HepG2 (cell line): ENCODE results near the gene MYL6. TPM values are rescaled to one million over a fixed set of nuclear protein-coding genes. Genes with fewer than 3 reads are reported as not detected.

Experiments used
- ARID2 ChIP-seq: sonication (generic); formaldehyde crosslinking; IDR thresholded peaks from 2 replicates; pipeline ENCODE4 v1.8.1; 2022; ENCODE audit warnings: mild to moderate bottlenecking, missing genetic modification reagents, borderline replicate concordance
- ELF3 ChIP-seq: IDR thresholded peaks from 2 replicates; pipeline ENCODE4 v1.6.1; 2016; ENCODE audit warnings: missing genetic modification reagents, missing compliant biosample characterization
- EP300 ChIP-seq, 3 experiments: sonication (generic) in 1 of 3; formaldehyde crosslinking in 1 of 3; IDR thresholded peaks; 2 replicates each; pipeline versions ENCODE4 v1.5.1 to v1.6.1; 2011 to 2020; ENCODE audit warnings: low read depth in 2 of 3, low read length in 2 of 3, borderline replicate concordance in 1 of 3, improper control_type of control experiment in 1 of 3, mild to moderate bottlenecking in 1 of 3, missing genetic modification reagents in 1 of 3, moderate library complexity in 1 of 3
- EZH2 ChIP-seq: conservative IDR thresholded peaks from 2 replicates; pipeline ENCODE4 v1.6.1; 2012; ENCODE audit warnings: mild to moderate bottlenecking, low read depth, low read length, moderate library complexity
- FOXK1 ChIP-seq: sonication (generic); formaldehyde crosslinking; IDR thresholded peaks from 2 replicates; pipeline ENCODE4 v1.4.0; 2020; ENCODE audit warnings: low read depth, missing genetic modification reagents, borderline replicate concordance
- GABPB1 ChIP-seq: IDR thresholded peaks from 2 replicates; pipeline ENCODE4 v1.6.1; 2016; ENCODE audit warnings: mild to moderate bottlenecking, missing genetic modification reagents, moderate library complexity, missing compliant biosample characterization
- HDAC6 ChIP-seq: fragments of 200-600 bp; sonication (generic); IDR thresholded peaks from 2 replicates; pipeline ENCODE4 v1.7.0; 2017; ENCODE audit warnings: mild to moderate bottlenecking, antibody characterized with exemption, low read length, low read depth
- HMG20A ChIP-seq: IDR thresholded peaks from 2 replicates; pipeline ENCODE4 v1.6.1; 2016; ENCODE audit warnings: borderline replicate concordance
- HOXA3 ChIP-seq: sonication (generic); formaldehyde crosslinking; IDR thresholded peaks from 2 replicates; pipeline ENCODE4 v1.5.0; 2020; ENCODE audit warnings: missing genetic modification reagents
- MIXL1 ChIP-seq: IDR thresholded peaks from 2 replicates; pipeline ENCODE4 v1.6.1; 2016
- NFYB ChIP-seq: sonication (generic); formaldehyde crosslinking; IDR thresholded peaks from 2 replicates; pipeline ENCODE4 v1.4.0; 2020; ENCODE audit warnings: missing genetic modification reagents
- PLRG1 ChIP-seq: fragments of 450-650 bp; conservative IDR thresholded peaks from 2 replicates; pipeline ENCODE4 v1.6.1; 2016
- SYNCRIP ChIP-seq: fragments of 200-400 bp; formaldehyde crosslinking; IDR thresholded peaks from 2 replicates; pipeline ENCODE4 v1.6.1; 2018; ENCODE audit warnings: mild to moderate bottlenecking, low read depth, low read length; ENCODE audit not compliant: insufficient read depth
- TAF1 ChIP-seq: sonication (generic); formaldehyde crosslinking; IDR thresholded peaks from 2 replicates; pipeline ENCODE4 v1.4.0; 2020; ENCODE audit warnings: missing genetic modification reagents
- ZFY ChIP-seq: sonication (generic); formaldehyde crosslinking; IDR thresholded peaks from 2 replicates; pipeline ENCODE4 v1.4.0; 2020; ENCODE audit warnings: missing genetic modification reagents
- ZMAT3 ChIP-seq: sonication (generic); formaldehyde crosslinking; conservative IDR thresholded peaks from 2 replicates; pipeline ENCODE4 v1.7.0; 2021; ENCODE audit warnings: missing genetic modification reagents
- ZNF124 ChIP-seq: sonication (generic); formaldehyde crosslinking; IDR thresholded peaks from 2 replicates; pipeline ENCODE4 v1.4.0; 2020; ENCODE audit warnings: missing genetic modification reagents
- ZNF232 ChIP-seq: sonication (generic); formaldehyde crosslinking; IDR thresholded peaks from 2 replicates; pipeline ENCODE4 v1.4.0; 2020; ENCODE audit warnings: missing genetic modification reagents, borderline replicate concordance
- ZNF24 ChIP-seq: fragments of 450-650 bp; IDR thresholded peaks from 2 replicates; pipeline ENCODE4 v1.6.1; 2017; ENCODE audit warnings: antibody characterized with exemption, mild to moderate bottlenecking
- ZNF619 ChIP-seq: sonication (generic); formaldehyde crosslinking; IDR thresholded peaks from 2 replicates; pipeline ENCODE4 v1.4.0; 2020; ENCODE audit warnings: mild to moderate bottlenecking, missing genetic modification reagents
- ZNF747 ChIP-seq: sonication (generic); formaldehyde crosslinking; IDR thresholded peaks from 2 replicates; pipeline ENCODE4 v1.8.1; 2023; ENCODE audit warnings: missing genetic modification reagents, mild to moderate bottlenecking, borderline replicate concordance
- polyA plus RNA-seq, 8 experiments: library from polyadenylated mRNA; depleted of rRNA in 3 of 8; stranded (reverse) in 7 of 8; unstranded in 1 of 8; fragments of >200 nt; fragmentation: Illumina TruSeq in 4 of 8; extraction: Trizol in 4 of 8; gene quantifications; 2 replicates each; pipeline versions ENCODE4 v1.2.1 to v1.2.3, GENCODE V29; 2011 to 2016; ENCODE audit warnings: low read depth in 4 of 8, missing spikeins in 1 of 8, mixed read lengths in 1 of 8; ENCODE audit not compliant: insufficient read depth in 1 of 8
- total RNA-seq, 5 experiments: library from RNA; depleted of rRNA; stranded (reverse); fragments of >200 nt; fragmentation: Illumina TruSeq; extraction: Trizol; gene quantifications; 2 replicates each; pipeline ENCODE4 v1.2.3, GENCODE V29; 2016; ENCODE audit warnings: low read depth in 1 of 5
- TF ChIP-seq, protein P1 (sequence below): sonication (generic); formaldehyde crosslinking; IDR thresholded peaks from 2 replicates; pipeline ENCODE4 v1.4.0; 2020; ENCODE audit warnings: missing genetic modification reagents
- TF ChIP-seq, protein P2 (sequence below), 2 experiments: fragments of 450-650 bp in 1 of 2; sonication (generic) in 1 of 2; formaldehyde crosslinking; IDR thresholded peaks; 2 replicates each; pipeline versions ENCODE4 v1.5.0 to v1.8.0; 2020 to 2022; ENCODE audit warnings: mild to moderate bottlenecking in 1 of 2, missing genetic modification reagents in 1 of 2
- TF ChIP-seq, protein P3 (sequence below): IDR thresholded peaks from 2 replicates; pipeline ENCODE4 v1.6.1; 2016; ENCODE audit warnings: missing genetic modification reagents, missing compliant biosample characterization
- TF ChIP-seq, protein P4 (sequence below): sonication (generic); formaldehyde crosslinking; IDR thresholded peaks from 2 replicates; pipeline ENCODE4 v1.4.0; 2020; ENCODE audit warnings: missing genetic modification reagents

Gene MYL6
- total and polyA plus RNA-seq, 2 of the 13 experiments (the other 11 are each of a cell fraction or from before 2014, with no cell fraction given), result 1,127 to 1,192 TPM

GRCh38 chr12:56152132-56152755 lies 5.9 kb upstream of the MYL6 start, which contains the start of gene MYL6B (continued):
- peak; percentile 29 to 30; a peak in 2 of 4 replicates for TF ChIP-seq EP300 (IDR thresholded peaks at IDR 0.05; ENCODE audit: low read depth in 2 of 2, low read length in 2 of 2)
- TF ChIP-seq EP300 (CRISPR knock-in tag; IDR thresholded peaks at IDR 0.05; ENCODE audit: borderline replicate concordance), result no peak
- TF ChIP-seq, protein P1, sequence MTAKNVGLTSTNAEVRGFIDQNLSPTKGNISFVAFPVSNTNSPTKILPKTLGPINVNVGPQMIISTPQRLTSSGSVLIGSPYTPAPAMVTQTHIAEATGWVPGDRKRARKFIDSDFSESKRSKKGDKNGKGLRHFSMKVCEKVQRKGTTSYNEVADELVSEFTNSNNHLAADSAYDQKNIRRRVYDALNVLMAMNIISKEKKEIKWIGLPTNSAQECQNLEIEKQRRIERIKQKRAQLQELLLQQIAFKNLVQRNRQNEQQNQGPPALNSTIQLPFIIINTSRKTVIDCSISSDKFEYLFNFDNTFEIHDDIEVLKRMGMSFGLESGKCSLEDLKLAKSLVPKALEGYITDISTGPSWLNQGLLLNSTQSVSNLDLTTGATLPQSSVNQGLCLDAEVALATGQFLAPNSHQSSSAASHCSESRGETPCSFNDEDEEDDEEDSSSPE (CRISPR knock-in tag), result peak; percentile 80
- TF ChIP-seq FOXK1 (CRISPR knock-in tag), result peak; percentile 73; the same call in 1 of the 2 replicates
- TF ChIP-seq GABPB1 (CRISPR knock-in tag), result peak; percentile 95
- peak; percentile 41; the same call in 1 of the 2 replicates for TF ChIP-seq NFYB (CRISPR knock-in tag)
- TF ChIP-seq HMG20A (CRISPR knock-in tag), result no peak
- TF ChIP-seq ZMAT3 (CRISPR knock-in tag), result peak; percentile 31; the same call in 1 of the 2 replicates
- peak; percentile 70; the same call in 1 of the 2 replicates for TF ChIP-seq TAF1 (CRISPR knock-in tag)
- TF ChIP-seq HDAC6, result no peak
- no peak for TF ChIP-seq SYNCRIP
- TF ChIP-seq MIXL1 (CRISPR knock-in tag), result no peak
- TF ChIP-seq, protein P2, sequence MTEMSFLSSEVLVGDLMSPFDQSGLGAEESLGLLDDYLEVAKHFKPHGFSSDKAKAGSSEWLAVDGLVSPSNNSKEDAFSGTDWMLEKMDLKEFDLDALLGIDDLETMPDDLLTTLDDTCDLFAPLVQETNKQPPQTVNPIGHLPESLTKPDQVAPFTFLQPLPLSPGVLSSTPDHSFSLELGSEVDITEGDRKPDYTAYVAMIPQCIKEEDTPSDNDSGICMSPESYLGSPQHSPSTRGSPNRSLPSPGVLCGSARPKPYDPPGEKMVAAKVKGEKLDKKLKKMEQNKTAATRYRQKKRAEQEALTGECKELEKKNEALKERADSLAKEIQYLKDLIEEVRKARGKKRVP (CRISPR knock-in tag; IDR thresholded peaks at IDR 0.05), result peak in 1 of 2 experiments; percentile 5; a peak in 1 of 4 replicates
- TF ChIP-seq ELF3 (CRISPR knock-in tag), result peak; percentile 29; the same call in 1 of the 2 replicates
- TF ChIP-seq ZNF24, result no peak
- peak; percentile 42; the same call in 1 of the 2 replicates for TF ChIP-seq ZNF124 (CRISPR knock-in tag)
- TF ChIP-seq ZNF619 (CRISPR knock-in tag), result 0 out of 2 replicates have a peak, but pooled peaks have one; percentile 18
- TF ChIP-seq HOXA3, result peak; percentile 92
- TF ChIP-seq PLRG1, result no peak
- no peak for TF ChIP-seq ARID2 (CRISPR knock-in tag)
- TF ChIP-seq ZNF232 (CRISPR knock-in tag), result peak; percentile 54; the same call in 1 of the 2 replicates
- peak; percentile 76 for TF ChIP-seq ZFY
- TF ChIP-seq, protein P3, sequence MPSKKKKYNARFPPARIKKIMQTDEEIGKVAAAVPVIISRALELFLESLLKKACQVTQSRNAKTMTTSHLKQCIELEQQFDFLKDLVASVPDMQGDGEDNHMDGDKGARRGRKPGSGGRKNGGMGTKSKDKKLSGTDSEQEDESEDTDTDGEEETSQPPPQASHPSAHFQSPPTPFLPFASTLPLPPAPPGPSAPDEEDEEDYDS (CRISPR knock-in tag), result peak; percentile 81
- 0 out of 2 replicates have a peak, but pooled peaks have one; percentile 61 for TF ChIP-seq ZNF747 (CRISPR knock-in tag)
- no peak for TF ChIP-seq EZH2
- TF ChIP-seq, protein P4, sequence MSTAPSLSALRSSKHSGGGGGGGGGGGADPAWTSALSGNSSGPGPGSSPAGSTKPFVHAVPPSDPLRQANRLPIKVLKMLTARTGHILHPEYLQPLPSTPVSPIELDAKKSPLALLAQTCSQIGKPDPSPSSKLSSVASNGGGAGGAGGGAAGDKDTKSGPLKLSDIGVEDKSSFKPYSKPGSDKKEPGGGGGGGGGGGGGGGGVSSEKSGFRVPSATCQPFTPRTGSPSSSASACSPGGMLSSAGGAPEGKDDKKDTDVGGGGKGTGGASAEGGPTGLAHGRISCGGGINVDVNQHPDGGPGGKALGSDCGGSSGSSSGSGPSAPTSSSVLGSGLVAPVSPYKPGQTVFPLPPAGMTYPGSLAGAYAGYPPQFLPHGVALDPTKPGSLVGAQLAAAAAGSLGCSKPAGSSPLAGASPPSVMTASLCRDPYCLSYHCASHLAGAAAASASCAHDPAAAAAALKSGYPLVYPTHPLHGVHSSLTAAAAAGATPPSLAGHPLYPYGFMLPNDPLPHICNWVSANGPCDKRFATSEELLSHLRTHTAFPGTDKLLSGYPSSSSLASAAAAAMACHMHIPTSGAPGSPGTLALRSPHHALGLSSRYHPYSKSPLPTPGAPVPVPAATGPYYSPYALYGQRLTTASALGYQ (CRISPR knock-in tag), result peak; percentile 53; the same call in 1 of the 2 replicates
